SK-N-SH (cell line): Measurements from ENCODE around the gene PCBD2.

ENCODE experiments used
- CTCF ChIP-seq: fragments of 200-600 bp; sonication (generic); IDR thresholded peaks from 2 replicates; pipeline ENCODE4 v1.6.1; 2017; ENCODE audit warnings: antibody characterized with exemption, mild to moderate bottlenecking, moderate library complexity
- EP300 ChIP-seq, 2 experiments: IDR thresholded peaks; 2 replicates each; pipeline versions ENCODE4 v1.4.0 to v1.6.1; 2012; ENCODE audit warnings: borderline replicate concordance in 1 of 2, low read depth in 1 of 2, low read length in 1 of 2
- EZH2phosphoT487 ChIP-seq: fragments of 200-600 bp; sonication (generic); IDR thresholded peaks from 2 replicates; pipeline ENCODE4 v1.6.1; 2017; ENCODE audit warnings: low read depth, mixed run types, mild to moderate bottlenecking, antibody characterized with exemption, moderate library complexity, borderline replicate concordance
- NRF1 ChIP-seq: IDR thresholded peaks from 2 replicates; pipeline ENCODE4 v1.6.1; 2012; ENCODE audit warnings: low read depth, mild to moderate bottlenecking, low read length
- POLR2AphosphoS5 ChIP-seq: IDR thresholded peaks from 2 replicates; pipeline ENCODE4 v1.6.1; 2012; ENCODE audit warnings: low read depth, low read length
- TCF12 ChIP-seq: IDR thresholded peaks from 2 replicates; pipeline ENCODE4 v1.4.0; 2012

GRCh38 chr5:135007305-135007704 lies 102.4 kb downstream of the PCBD2 start:
- no peak for TF ChIP-seq EP300 (IDR thresholded peaks at IDR 0.05; ENCODE audit: borderline replicate concordance in 1 of 2, low read depth in 1 of 2, low read length in 1 of 2)
- no peak for TF ChIP-seq NRF1
- no peak for TF ChIP-seq CTCF
- TF ChIP-seq EZH2phosphoT487 = no peak
- no peak for TF ChIP-seq POLR2AphosphoS5
- no peak for TF ChIP-seq TCF12
